DMS153 (cell line): ENCODE data around the gene KIFBP.

Experiments used
- DNase-seq: peaks from one replicate; lab custom pipeline; 2025; lab: John Stamatoyannopoulos, UW

KIFBP gene

GRCh38 chr10:69051710-69052487 is 63.3 kb downstream of the KIFBP start:
- DNase-seq: no peak

- no peak for DNase-seq
Measured at GRCh38 chr10:69052736-69053135, 64.1 kb downstream of the KIFBP start.

- DNase-seq: no peak
Measured at GRCh38 chr10:69055241-69055640, 66.6 kb downstream of the KIFBP start.

GRCh38 chr10:69056129-69056528 is 67.5 kb downstream of the KIFBP start:
- no peak for DNase-seq

GRCh38 chr10:69056536-69057260 is 68.1 kb downstream of the KIFBP start:
- no peak for DNase-seq

GRCh38 chr10:69057261-69057950 is 68.8 kb downstream of the KIFBP start:
- DNase-seq: no peak

GRCh38 chr10:69057951-69058297 is 69.3 kb downstream of the KIFBP start:
- no peak for DNase-seq

- DNase-seq: no peak
Measured at GRCh38 chr10:69060127-69060798, 71.7 kb downstream of the KIFBP start.

GRCh38 chr10:69061305-69062161 is 72.9 kb downstream of the KIFBP start:
- DNase-seq: no peak

GRCh38 chr10:69062901-69063300 is 74.3 kb downstream of the KIFBP start:
- no peak for DNase-seq

GRCh38 chr10:69064762-69065328 is 76.2 kb downstream of the KIFBP start:
- DNase-seq: no peak

GRCh38 chr10:69065406-69066361 is 77.1 kb downstream of the KIFBP start:
- no peak for DNase-seq
